Activated CD8-positive, alpha-beta memory T cell treated with anti-CD3 and anti-CD28 coated beads for 36 hours (primary cell): ENCODE measurements around the gene NKPD1. TPM values are rescaled to one million over a fixed set of nuclear protein-coding genes. Genes with fewer than 3 reads are reported as not detected.

Experiments used
- CTCF ChIA-PET: fragments of 350-600 bp; sonication (Branson Sonifier 250); formaldehyde crosslinking; loops from one replicate; lab custom pipeline; 2021; ENCODE audit warnings: antibody characterized with exemption; lab: Charles Lee
- POLR2A ChIA-PET: fragments of 350-600 bp; sonication (Branson Sonifier 250); formaldehyde crosslinking; loops from one replicate; lab custom pipeline; 2021; ENCODE audit warnings: antibody characterized with exemption; lab: Charles Lee
- total RNA-seq, 2 experiments: library from RNA; stranded (reverse); gene quantifications; one replicate each; pipeline ENCODE4 v1.2.3, GENCODE V29; 2021

Gene NKPD1
- total RNA-seq, 2 experiments from 2014 or later: 0.06 TPM

GRCh38 chr19:45145270-45146189 lies 15.3 kb downstream of the NKPD1 start:
- POLR2A ChIA-PET: no interaction called here
- CTCF ChIA-PET: no interaction called here

GRCh38 chr19:45144431-45145269 lies 16.1 kb downstream of the NKPD1 start:
- CTCF ChIA-PET: interaction anchor here (0.9 to 1.2 kb wide), 2 partner anchors 9 to 20 kb away, joined by 3 read pairs; no protein-coding TSS in a partner anchor
- POLR2A ChIA-PET: no interaction called here

DNA sequence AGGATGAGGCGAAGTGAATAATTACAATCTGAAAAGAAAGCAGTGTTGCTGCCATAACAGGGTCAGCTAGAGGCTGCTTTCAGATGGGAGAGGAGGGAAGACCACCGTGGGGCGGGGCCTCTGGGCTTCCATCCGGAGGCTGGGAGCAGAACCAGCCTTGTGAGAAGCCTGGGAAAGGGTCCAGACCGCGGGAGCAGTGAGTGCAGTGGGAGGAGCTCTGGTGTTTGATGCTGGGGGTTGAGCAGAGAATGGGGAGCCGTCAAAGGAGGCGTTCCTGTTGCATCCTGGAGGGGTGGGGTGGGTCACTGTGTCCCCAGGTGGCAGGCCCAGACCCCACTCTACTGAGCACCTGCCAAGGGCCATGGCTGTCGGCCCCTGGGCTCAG lies 18.1 kb downstream of the NKPD1 start:
- POLR2A ChIA-PET: no interaction called here
- CTCF ChIA-PET: interaction anchor here (1.5 kb wide), 1 partner anchor 21 kb away, joined by 5 read pairs; no protein-coding TSS in a partner anchor

- CTCF ChIA-PET: no interaction called here
Observed at GRCh38 chr19:45142016-45142725, 18.6 kb downstream of the NKPD1 start.

GRCh38 chr19:45141203-45141900 lies 19.4 kb downstream of the NKPD1 start:
- POLR2A ChIA-PET: no interaction called here
- CTCF ChIA-PET: no interaction called here

More at GRCh38 chr19:45142016-45142725, 18.6 kb downstream of the NKPD1 start:
- POLR2A ChIA-PET: no interaction called here

GRCh38 chr19:45140533-45140932 lies 20.2 kb downstream of the NKPD1 start:
- CTCF ChIA-PET: no interaction called here
- POLR2A ChIA-PET: no interaction called here

DNA sequence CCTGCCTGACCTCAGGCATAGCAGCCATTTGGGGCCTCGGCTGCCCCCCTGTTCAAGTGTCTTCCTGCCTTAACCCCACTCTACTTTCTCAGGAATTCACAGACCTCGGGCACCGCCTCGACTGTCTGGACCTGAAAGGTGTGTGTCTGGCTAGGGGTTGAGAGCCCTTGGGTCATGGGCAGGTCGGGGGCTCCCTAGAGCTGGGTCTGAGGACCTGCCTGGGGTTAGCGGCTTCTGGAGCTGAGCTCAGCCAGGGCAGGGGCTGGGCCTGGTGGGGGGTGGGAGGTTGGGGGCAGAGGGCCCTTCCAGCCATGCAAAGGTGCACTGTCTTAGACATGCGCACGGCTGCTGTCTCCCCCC lies 20.7 kb downstream of the NKPD1 start:
- ChIA-PET POLR2A (no interaction called here), CTCF (no interaction called here)

DNA sequence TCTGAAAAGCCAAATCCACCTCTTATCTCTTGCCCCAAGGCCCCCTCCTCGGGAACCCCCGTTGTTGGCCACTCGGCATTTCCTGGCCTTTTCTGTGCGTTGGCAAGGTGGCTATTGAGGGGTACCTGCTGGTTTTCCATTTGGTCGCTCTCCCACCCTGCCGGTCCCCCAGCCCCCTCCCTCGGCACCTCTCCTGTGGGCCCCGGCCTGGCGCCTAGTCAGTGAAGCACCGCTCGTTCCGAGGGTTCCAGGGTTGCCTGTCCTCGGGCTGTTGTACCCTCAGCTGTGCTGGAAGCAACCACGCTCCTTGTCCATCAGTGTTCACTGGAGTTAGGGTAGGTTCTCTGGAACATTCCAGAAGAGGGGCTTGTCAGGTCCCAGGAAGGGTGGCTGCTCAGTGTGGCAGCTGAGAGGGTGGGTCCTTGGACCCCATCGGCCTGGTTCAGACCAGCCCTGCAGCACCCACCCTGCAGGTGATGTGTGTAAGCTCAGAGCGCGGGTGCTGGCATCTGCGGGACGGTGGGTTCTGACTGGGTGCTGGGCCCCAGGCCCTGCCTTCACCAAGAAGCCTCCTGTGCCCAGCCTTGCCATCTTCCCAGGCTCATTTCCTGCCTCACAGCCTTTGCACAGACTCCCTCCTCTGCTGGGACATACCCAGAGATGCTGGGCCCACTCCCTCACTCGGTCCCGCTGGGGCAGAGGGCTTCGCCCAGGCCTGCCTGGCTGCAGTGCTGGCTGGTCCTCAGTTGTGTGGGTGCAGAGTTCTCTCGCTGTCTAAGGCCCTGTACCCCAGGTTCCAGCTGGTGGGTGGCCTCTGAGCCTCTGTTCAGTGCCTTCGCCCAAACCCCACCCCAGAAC lies 21.3 kb downstream of the NKPD1 start:
- CTCF ChIA-PET: no interaction called here
- POLR2A ChIA-PET: no interaction called here

DNA sequence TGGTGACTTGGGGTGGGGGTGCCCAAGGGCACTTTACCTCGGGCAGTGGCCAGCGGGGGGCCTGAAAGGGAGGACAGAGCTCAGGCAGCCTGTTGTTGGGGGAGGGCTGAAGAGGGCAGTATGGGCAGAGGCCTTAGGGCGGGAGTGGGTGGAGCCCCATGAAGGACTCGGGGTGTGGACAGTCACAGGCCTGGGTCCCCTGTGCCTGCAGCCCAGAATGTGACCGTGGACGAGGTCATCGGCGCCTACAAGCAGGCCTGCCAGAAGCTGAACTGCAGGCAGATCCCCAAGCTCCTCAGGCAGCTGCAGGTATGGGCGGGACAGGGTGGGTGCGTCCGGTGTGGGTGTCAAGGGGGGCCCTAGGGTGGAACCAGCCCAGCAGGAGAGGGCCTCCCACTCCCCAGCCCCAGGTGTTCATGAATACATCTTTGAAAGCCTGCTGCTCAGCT lies 22.5 kb downstream of the NKPD1 start:
- ChIA-PET POLR2A (no interaction called here), CTCF (interaction anchor here (0.7 to 1.2 kb wide), 2 partner anchors 12 to 26 kb away, joined by 3 read pairs; no protein-coding TSS in a partner anchor)

DNA sequence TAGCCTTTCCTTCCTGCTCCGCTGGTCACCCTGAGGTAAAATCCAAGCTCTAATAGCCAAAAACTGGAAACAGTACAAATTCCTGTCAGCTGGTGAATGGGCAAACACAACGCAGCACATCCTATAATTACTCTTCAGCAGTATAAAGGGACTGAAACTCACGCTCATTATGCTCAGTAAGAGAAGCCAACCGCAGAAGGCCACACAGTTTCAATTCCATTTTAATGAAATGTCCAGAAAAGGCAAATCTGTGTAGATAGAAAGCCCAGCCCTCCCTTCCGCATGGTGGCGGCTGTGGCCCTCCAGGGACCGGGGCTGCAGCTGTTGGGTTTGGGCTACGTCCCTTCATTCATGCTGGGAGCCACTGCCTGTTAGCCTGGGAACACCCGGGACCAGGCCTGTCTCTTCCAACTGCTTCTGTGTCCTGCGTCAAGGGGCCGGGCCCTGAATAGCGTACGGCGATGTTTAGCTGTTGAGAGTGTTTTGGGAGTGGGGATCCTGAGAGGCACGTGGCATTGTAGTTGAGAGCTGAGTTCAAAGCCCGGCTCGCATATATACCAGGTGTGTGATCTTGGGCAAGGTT lies 23.5 kb downstream of the NKPD1 start:
- ChIA-PET POLR2A (no interaction called here), CTCF (interaction anchor here (1.2 kb wide), 1 partner anchor 78 kb away, joined by 3 read pairs; no protein-coding TSS in a partner anchor)

DNA sequence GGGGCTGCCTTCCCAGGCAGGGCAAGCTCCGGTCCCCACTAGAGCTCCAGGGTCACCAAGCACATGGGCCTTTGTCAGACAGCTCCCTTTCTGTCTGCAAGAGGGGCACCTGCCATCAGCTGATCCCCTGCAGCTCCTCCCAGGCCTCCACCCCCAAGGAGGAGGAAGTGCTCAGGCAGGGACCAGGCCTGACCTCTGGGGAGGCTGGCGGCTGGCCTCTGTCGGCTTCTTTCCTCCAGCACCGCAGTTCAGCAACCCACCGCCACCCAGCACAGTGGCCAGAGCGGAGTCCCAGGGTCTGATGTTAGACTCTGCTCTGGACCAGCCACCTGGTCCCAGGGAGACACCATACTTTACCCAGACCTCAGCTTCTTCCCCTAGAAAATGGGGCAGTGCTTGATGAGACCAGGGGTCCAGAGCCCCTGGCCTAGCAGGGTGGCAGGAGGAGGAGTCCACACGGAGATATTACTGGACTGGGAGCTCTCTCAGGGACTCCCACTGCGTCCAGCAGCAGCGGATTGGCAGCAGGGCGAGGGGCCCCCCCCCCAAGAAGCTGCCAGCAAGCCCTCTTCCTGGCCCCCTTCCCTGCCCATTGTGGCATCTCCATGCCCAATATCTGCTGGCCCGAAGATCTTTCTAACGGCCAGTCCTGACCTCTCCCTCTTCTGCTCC lies 24.1 kb downstream of the NKPD1 start:
- POLR2A ChIA-PET: no interaction called here

DNA sequence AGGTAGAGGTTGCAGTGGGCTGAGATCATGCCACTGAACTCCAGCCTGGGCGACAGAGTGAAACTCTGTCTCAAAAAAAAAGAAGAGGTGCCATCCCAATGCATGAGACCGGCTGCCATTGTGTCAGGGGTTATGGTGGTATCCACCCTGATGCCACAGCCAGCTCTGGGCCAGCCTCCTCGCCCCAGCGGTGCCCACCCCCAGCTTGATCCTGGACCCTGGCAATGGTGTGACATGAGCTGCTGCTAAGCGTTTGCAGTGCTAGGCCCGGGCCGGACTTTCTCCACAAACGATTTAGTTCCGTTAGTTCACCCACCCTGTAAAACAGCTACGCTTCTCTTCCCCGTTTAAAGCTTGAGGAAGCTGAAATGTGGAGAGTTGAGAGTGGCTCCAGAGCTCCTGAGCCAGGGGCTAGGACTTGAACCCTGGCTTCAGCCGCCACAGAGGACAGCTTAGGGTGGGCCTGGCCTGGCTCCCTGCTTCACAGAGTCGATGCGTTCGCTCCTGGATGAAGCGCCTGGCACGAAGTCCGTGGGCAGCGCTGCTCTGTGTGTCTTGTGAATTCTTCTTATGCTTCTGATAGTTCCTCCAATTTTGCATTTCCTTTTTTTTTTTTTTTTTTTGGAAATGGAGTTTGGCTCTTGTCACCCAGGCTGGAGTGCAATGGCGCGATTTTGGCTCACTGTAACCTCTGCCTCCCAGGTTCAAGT lies 25.5 kb downstream of the NKPD1 start:
- CTCF ChIA-PET: no interaction called here
- POLR2A ChIA-PET: no interaction called here

More for the DNA sequence above, 24.1 kb downstream of the NKPD1 start:
- CTCF ChIA-PET: interaction anchor here (1.2 kb wide), 1 partner anchor 77 kb away, joined by 3 read pairs; no protein-coding TSS in a partner anchor

DNA sequence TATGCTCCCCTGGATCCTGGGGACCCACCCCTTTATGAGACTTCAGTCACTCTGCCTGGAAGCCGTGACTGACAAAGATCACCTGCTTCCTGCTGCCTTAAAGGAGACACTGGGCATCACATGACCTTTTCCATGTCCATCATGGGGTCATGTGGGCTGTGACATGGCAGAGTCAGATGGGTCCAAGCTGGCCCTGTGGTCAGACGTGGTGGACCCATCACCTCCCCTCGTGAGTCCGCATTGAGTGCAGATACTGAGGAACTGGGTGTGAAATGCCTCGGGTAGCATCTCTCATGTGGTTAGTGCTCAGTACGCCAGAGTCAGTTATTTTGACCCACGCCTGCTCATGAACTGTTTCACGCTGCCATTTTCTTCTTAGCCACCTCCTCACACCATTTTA lies 27.1 kb downstream of the NKPD1 start:
- ChIA-PET CTCF (no interaction called here), POLR2A (no interaction called here)

- ChIA-PET POLR2A (no interaction called here), CTCF (interaction anchor here (0.7 kb wide), 1 partner anchor 16 kb away, joined by 4 read pairs; no protein-coding TSS in a partner anchor)
Observed at GRCh38 chr19:45130888-45131615, 29.7 kb downstream of the NKPD1 start.

DNA sequence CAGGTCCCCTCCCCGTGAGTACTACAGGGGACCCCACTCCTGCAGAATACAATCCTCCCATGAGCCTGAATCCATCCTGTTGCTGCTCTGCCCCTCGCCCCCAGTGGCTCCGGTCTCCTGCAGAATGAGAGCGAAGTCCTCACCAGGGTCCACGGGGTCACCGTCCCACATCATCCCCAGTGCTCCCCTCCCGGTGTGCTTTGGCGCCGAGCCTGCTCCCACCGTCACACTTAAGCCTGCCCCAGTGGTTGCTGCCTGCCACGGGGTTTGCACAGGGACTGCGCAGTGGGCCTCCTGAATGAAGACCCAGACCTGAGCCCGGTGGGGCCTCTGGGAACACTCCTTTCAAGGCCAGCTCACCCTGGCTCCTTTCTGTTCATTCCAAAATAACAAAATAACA lies 30.5 kb downstream of the NKPD1 start:
- CTCF ChIA-PET: no interaction called here
- POLR2A ChIA-PET: no interaction called here

- POLR2A ChIA-PET: interaction anchor here (0.6 kb wide), 1 partner anchor 201 kb away, joined by 11 read pairs; no protein-coding TSS in a partner anchor
- CTCF ChIA-PET: no interaction called here
Observed at GRCh38 chr19:45128806-45129205, 32.0 kb downstream of the NKPD1 start.
